CD4-positive, alpha-beta T cell treated with Interleukin-15 for 4 hours (primary cell): ENCODE results near the gene C4orf33.

ENCODE experiments used
- DNase-seq: peaks from one replicate; pipeline ENCODE4 v3.0.0-alpha.2; 2020; ENCODE audit warnings: low spot score

Gene C4orf33

DNA sequence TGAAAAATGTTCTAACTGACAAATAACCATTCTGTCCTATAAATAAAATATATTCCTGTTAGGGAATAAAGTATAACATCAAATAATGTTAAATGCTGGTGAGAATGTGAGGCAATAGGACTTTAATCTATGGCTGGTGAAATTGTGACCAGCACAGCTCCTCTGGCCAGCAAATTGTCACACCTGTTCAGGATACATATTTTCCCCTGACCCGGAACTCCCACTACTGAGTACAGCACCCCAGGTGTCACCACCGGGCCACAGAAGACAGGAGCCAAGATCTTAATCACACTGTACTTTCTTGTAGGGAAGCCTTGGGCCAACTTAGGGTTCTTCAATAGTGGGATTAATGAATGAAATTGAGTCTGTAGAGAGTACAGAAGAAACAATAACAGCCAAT lies 33.2 kb downstream of the C4orf33 start:
- no peak for DNase-seq

- no peak for DNase-seq
Measured at GRCh38 chr4:129131343-129131742, 35.4 kb downstream of the C4orf33 start.

GRCh38 chr4:129136433-129136832 lies 40.5 kb downstream of the C4orf33 start:
- no peak for DNase-seq

DNA sequence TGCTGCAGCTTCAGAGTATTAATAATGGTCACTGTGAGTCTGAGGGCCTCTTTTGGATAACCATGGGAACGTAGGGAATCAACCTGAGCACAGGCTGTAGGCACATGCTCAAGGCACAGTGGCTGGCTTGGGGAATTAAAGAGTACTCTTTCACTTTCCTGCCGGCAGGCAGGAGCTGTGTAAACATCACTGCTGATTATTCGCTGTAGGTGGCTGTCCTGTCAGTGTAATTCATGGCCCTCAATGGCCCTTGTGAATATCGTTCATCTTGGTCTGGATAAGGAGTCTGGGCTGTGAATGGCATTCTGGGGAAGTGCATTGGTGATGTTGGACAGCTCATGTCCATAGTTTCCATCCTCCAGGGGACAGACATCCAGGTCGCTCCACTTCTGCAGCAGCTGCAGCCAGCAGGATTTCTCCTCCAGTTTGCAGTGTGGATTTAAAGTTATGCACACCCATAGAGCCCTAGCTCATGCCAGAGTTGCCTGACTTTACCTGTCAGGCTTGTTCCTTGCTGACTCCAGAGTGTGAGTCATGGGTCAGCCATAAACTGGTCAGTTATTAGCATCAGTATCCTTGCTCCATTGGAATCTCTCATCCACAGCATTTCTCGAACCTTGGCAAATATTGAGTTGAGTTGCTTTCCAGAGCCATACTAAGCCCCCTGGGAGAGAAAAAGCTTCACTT lies 43.0 kb downstream of the C4orf33 start:
- DNase-seq = no peak

GRCh38 chr4:129140521-129140920 lies 44.6 kb downstream of the C4orf33 start:
- DNase-seq = no peak

DNA sequence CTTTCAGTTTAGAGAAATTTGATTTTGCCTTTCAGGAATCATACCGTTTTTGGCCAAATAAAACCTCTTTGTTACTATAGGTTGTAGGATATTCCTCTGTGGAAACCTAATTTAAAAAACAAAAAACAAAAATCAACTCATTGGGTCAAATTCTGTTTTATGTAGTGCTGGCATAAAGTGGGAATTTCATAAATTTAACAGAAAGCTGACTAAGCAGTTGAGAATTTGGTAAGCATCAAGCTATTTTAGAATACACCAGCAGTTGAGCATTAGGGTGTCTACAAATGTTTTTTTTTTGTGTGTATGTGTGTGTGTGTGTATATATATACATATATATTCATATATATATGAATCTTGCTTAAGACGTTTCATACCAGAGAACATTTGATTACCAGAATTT lies 47.4 kb downstream of the C4orf33 start:
- DNase-seq = no peak

- no peak for DNase-seq
Measured at GRCh38 chr4:129144755-129145206, 48.8 kb downstream of the C4orf33 start.

DNA sequence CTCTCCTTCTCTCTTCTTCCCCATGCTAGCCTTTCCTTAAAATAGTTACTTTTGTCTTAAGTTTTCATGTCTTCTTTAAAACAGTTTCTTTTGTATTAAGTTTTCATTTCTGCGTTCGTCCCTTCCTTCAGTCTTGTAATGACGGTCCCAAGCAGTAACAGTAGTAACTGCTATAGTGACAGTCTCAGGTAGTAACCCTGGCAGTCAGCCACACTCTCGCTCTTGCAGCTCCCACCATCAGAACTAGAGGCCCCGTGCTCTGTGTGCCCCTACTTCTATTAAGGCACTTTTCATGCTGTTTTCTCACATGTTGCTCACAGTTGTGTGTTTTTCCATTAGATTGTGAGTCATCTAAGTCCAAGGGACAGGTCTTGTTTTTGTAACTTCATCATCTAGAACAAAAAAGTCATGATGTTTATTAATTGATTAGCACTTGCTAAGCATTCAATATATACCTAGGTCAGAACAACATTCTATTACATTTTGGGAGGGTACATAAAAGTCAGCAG lies 49.3 kb downstream of the C4orf33 start:
- no peak for DNase-seq

DNA sequence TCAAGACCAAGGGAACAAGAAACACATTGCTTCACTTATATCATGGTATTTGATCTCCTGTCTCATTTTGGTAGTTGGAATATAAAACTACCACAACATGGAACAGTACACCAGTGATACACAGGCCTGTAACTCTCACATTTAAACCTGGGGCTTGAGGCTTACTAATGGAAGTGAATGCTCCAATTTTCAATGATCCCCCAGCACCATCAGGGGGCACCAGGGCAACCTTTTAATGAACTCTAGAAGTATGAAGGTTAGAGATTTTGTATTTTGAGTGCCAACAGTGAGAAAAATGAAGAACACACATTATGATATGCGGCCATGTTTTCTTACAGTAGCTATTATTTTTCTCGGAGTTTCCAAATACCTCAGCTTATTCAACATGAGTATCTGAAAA lies 50.7 kb downstream of the C4orf33 start:
- DNase-seq = no peak

DNA sequence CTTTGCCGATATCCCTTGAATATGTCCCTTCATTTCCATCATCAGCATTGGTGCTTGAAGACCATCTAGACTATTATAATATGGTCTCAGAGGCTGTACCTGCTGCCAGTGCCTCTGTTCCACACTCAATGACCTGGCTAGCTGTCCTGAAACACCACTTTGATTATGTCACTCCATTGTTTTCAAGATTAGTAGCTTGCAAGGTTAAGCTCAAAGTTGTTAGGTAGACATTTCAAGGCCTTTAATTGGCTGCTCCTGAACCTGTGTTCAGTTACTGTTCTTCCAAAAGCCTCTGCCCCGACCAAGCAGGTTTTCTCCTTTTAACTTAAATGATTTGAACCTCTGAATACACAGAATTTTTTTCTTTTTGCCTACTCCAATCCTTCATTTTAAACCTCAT lies 52.9 kb downstream of the C4orf33 start:
- no peak for DNase-seq

- DNase-seq = no peak
Measured at GRCh38 chr4:129149906-129150305, 54.0 kb downstream of the C4orf33 start.

DNA sequence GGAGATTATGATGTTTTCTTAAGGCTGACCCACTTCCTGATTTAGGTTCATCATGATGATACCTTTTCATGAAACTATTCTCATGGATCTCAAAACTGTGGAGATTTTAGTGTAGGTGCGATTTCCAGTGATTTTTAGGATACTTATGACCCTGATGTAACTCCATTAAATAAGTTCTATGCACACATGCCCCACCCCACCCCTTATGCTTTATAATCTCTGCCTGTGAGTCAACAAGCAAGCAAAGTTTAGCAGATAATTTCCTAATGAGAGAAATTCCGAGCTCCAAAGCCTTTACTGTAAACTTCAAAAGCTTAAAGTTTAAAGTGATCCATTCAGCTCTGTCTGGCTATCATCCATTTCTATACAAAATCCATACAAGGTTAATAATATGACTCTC lies 56.4 kb downstream of the C4orf33 start:
- no peak for DNase-seq

DNA sequence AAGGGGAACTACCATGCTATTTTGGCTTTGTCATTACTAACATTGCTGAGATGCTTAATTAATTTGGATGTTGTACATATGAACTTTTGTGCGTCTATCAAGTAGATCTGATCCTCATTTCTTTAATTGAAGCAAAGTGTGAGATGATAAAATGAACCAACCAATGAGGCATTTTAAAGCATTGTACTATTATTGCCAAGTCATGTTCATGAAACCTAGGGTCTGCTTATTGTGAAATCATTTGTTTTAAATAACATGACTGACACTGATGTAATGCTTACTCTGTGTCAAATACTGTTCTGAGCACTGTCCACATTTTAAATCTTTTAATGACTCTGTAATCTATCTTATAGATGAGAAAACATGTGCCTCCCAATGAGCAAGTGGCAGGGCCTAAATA lies 57.7 kb downstream of the C4orf33 start:
- no peak for DNase-seq

DNA sequence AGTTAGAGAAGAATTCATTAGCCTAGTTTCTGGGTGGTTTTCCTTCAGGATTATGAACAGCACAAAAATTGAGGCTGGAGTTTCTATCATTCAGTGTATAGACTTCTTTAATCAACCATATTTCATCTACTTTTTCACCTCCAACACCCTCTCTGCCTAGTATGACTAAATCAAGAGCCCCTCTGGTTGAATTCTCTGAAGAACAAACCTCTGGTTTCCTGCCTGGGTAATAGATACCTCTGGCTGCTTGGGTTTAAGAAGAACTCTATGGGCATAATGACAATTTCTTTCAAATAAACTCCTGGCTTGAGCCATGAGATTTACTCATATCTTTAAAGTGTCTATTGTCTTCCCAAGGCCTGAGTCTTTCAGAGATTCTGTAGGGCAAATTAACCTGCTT lies 66.5 kb downstream of the C4orf33 start:
- DNase-seq = no peak

GRCh38 chr4:129163427-129163826 lies 67.5 kb downstream of the C4orf33 start:
- DNase-seq = no peak

GRCh38 chr4:129164243-129164642 lies 68.3 kb downstream of the C4orf33 start:
- DNase-seq = no peak
